H1 (cell line): ENCODE measurements around the gene SMARCA4. TPM values are rescaled to one million over a fixed set of nuclear protein-coding genes. Genes with fewer than 3 reads are reported as not detected.

Experiments
- CBX8 ChIP-seq: fragments of 300-800, 300-1000 bp; sonication (generic); IDR thresholded peaks from 2 replicates; pipeline ENCODE4 v1.7.1; 2016; ENCODE audit warnings: low read depth, low read length, borderline replicate concordance
- CHD1 ChIP-seq: IDR thresholded peaks from 2 replicates; pipeline ENCODE4 v1.6.1; 2012; ENCODE audit warnings: low read depth, low read length, improper control_type of control experiment
- CHD7 ChIP-seq: fragments of 300-600 bp; sonication (generic); IDR thresholded peaks from 2 replicates; pipeline ENCODE4 v1.7.1; 2012; ENCODE audit warnings: low read length, moderate library complexity, mild to moderate bottlenecking, inconsistent platforms; ENCODE audit not compliant: insufficient replicate concordance
- GTF2F1 ChIP-seq: IDR thresholded peaks from 2 replicates; pipeline ENCODE4 v1.6.1; 2012; ENCODE audit warnings: low read depth, low read length, improper control_type of control experiment, borderline replicate concordance
- HDAC2 ChIP-seq, 2 experiments: fragments of 300-600 bp in 1 of 2; sonication (generic) in 1 of 2; IDR thresholded peaks; 2 replicates each; pipeline ENCODE4 v1.6.1; 2011 to 2012; ENCODE audit warnings: low read depth in 2 of 2, low read length in 2 of 2, mild to moderate bottlenecking in 2 of 2, moderate library complexity in 2 of 2, borderline replicate concordance in 1 of 2, inconsistent platforms in 1 of 2
- JUND ChIP-seq: IDR thresholded peaks from 2 replicates; pipeline ENCODE4 v1.6.1; 2011; ENCODE audit warnings: mild to moderate bottlenecking, improper control_type of control experiment, low read length
- RFX5 ChIP-seq: IDR thresholded peaks from 2 replicates; pipeline ENCODE4 v1.6.1; 2011; ENCODE audit warnings: low read depth, low read length, improper control_type of control experiment, borderline replicate concordance
- SIN3A ChIP-seq, 2 experiments: IDR thresholded peaks in 1 of 2; conservative IDR thresholded peaks in 1 of 2; 2 replicates each; pipeline ENCODE4 v1.6.1; 2011 to 2012; ENCODE audit warnings: low read length in 2 of 2, improper control_type of control experiment in 1 of 2, low read depth in 1 of 2, mild to moderate bottlenecking in 1 of 2
- SP4 ChIP-seq: IDR thresholded peaks from 2 replicates; pipeline ENCODE4 v1.6.1; 2012; ENCODE audit warnings: low read length, inconsistent platforms
- YY1 ChIP-seq: IDR thresholded peaks from 2 replicates; pipeline ENCODE4 v1.6.1; 2011; ENCODE audit warnings: low read depth, mild to moderate bottlenecking, low read length
- polyA plus RNA-seq, 7 experiments: library from polyadenylated mRNA; depleted of rRNA in 3 of 7; stranded (reverse) in 5 of 7; unstranded in 2 of 7; fragments of >200 nt in 5 of 7; fragments of 200-250 nt in 2 of 7; gene quantifications; 1 replicate in 5 of 7; 2 replicates in 1 of 7; 4 replicates in 1 of 7; pipeline versions ENCODE4 v1.2.1 to v1.2.3, GENCODE V29; 2011 to 2013; ENCODE audit warnings: missing spikeins in 2 of 7, mixed read lengths in 2 of 7
- total RNA-seq: library from RNA; stranded (reverse); fragmentation: NEBNext Ultra II Directional; extraction: Animal tissue kit (Norgen Biotek cat#: 25700); gene quantifications from 2 replicates; pipeline ENCODE4 v1.2.1, GENCODE V29; 2021

The SMARCA4 gene
- total and polyA plus RNA-seq, 2 of the 8 experiments (the other 6 are each of a cell fraction or from before 2014, with no cell fraction given) = 86.4 to 263 TPM

GRCh38 chr19:11028146-11028545 is 67.3 kb downstream of the SMARCA4 start (continued):
- TF ChIP-seq CHD7 (no peak), YY1 (no peak), HDAC2 (IDR thresholded peaks at IDR 0.05; ENCODE audit: borderline replicate concordance in 1 of 2, low read depth in 2 of 2, low read length in 2 of 2) (no peak), SP4 (no peak), CBX8 (no peak), CHD1 (no peak), JUND (no peak), SIN3A (conservative IDR thresholded peaks at IDR 0.05 in 1 of 2, IDR thresholded peaks at IDR 0.05 in 1 of 2; ENCODE audit: low read depth in 1 of 2, low read length in 2 of 2) (no peak), GTF2F1 (no peak), RFX5 (no peak)
